GM23338 (cell line): Measurements from ENCODE around the gene FHAD1. TPM values are rescaled to one million over a fixed set of nuclear protein-coding genes. Genes with fewer than 3 reads are reported as not detected.

Experiments used
- CREB1 ChIP-seq: fragments of 250-450 bp; sonication (Bioruptor Pico); IDR thresholded peaks from 2 replicates; pipeline ENCODE4 v1.5.0; 2020; ENCODE audit warnings: low read depth, mild to moderate bottlenecking, moderate library complexity
- CTCF ChIP-seq, 2 experiments: fragments of 200-600 bp in 1 of 2; sonication (generic) in 1 of 2; conservative IDR thresholded peaks; 2 replicates each; pipeline versions ENCODE4 v1.5.1 to v1.6.1; 2016 to 2017; ENCODE audit warnings: antibody characterized with exemption in 2 of 2, low read depth in 2 of 2, mild to moderate bottlenecking in 2 of 2, moderate library complexity in 1 of 2
- EZH2 ChIP-seq: fragments of 200-600 bp; sonication (generic); IDR thresholded peaks from one replicate; pipeline ENCODE4 v1.8.0; 2017; ENCODE audit warnings: antibody characterized with exemption, mild to moderate bottlenecking, low read depth; ENCODE audit not compliant: unreplicated experiment
- EZH2phosphoT487 ChIP-seq: fragments of 200-600 bp; sonication (generic); IDR thresholded peaks from one replicate; pipeline ENCODE4 v1.8.1; 2018; ENCODE audit warnings: antibody characterized with exemption; ENCODE audit not compliant: unreplicated experiment
- JUNB ChIP-seq: IDR thresholded peaks from one replicate; pipeline ENCODE4 v1.6.1; 2016; ENCODE audit warnings: antibody characterized with exemption; ENCODE audit not compliant: unreplicated experiment
- POLR2AphosphoS5 ChIP-seq: IDR thresholded peaks from 2 replicates; pipeline ENCODE4 v1.6.1; 2016; ENCODE audit warnings: antibody characterized with exemption, low read depth
- REST ChIP-seq: IDR thresholded peaks from one replicate; pipeline ENCODE4 v1.6.1; 2018; ENCODE audit warnings: antibody characterized with exemption; ENCODE audit not compliant: unreplicated experiment
- STAT1 ChIP-seq: IDR thresholded peaks from one replicate; pipeline ENCODE4 v1.6.1; 2016; ENCODE audit warnings: antibody characterized with exemption; ENCODE audit not compliant: unreplicated experiment
- ZNF114 ChIP-seq: fragments of 250-450 bp; sonication (Bioruptor Pico); IDR thresholded peaks from 2 replicates; pipeline ENCODE4 v1.5.0; 2020; ENCODE audit warnings: mild to moderate bottlenecking, moderate library complexity
- polyA plus RNA-seq: library from polyadenylated mRNA; unstranded; fragments of >200 nt; fragmentation: Nextera tagmentation; extraction: Ambion mirVana; gene quantifications from 2 replicates; pipeline ENCODE4 v1.2.1, GENCODE V29; 2016
- total RNA-seq: library from RNA; depleted of rRNA; stranded (reverse); fragments of >200 nt; shearing (Covaris generic); gene quantifications from 2 replicates; pipeline ENCODE4 v1.2.3, GENCODE V29; 2014
- TF ChIP-seq, protein P1 (sequence below): fragments of 250-450 bp; sonication (Bioruptor Pico); IDR thresholded peaks from 2 replicates; pipeline ENCODE4 v1.5.0; 2020; ENCODE audit warnings: mild to moderate bottlenecking, moderate library complexity

Gene FHAD1
- total and polyA plus RNA-seq, 2 experiments from 2014 or later, result 1.8 to 3.3 TPM

- TF ChIP-seq, protein P1, sequence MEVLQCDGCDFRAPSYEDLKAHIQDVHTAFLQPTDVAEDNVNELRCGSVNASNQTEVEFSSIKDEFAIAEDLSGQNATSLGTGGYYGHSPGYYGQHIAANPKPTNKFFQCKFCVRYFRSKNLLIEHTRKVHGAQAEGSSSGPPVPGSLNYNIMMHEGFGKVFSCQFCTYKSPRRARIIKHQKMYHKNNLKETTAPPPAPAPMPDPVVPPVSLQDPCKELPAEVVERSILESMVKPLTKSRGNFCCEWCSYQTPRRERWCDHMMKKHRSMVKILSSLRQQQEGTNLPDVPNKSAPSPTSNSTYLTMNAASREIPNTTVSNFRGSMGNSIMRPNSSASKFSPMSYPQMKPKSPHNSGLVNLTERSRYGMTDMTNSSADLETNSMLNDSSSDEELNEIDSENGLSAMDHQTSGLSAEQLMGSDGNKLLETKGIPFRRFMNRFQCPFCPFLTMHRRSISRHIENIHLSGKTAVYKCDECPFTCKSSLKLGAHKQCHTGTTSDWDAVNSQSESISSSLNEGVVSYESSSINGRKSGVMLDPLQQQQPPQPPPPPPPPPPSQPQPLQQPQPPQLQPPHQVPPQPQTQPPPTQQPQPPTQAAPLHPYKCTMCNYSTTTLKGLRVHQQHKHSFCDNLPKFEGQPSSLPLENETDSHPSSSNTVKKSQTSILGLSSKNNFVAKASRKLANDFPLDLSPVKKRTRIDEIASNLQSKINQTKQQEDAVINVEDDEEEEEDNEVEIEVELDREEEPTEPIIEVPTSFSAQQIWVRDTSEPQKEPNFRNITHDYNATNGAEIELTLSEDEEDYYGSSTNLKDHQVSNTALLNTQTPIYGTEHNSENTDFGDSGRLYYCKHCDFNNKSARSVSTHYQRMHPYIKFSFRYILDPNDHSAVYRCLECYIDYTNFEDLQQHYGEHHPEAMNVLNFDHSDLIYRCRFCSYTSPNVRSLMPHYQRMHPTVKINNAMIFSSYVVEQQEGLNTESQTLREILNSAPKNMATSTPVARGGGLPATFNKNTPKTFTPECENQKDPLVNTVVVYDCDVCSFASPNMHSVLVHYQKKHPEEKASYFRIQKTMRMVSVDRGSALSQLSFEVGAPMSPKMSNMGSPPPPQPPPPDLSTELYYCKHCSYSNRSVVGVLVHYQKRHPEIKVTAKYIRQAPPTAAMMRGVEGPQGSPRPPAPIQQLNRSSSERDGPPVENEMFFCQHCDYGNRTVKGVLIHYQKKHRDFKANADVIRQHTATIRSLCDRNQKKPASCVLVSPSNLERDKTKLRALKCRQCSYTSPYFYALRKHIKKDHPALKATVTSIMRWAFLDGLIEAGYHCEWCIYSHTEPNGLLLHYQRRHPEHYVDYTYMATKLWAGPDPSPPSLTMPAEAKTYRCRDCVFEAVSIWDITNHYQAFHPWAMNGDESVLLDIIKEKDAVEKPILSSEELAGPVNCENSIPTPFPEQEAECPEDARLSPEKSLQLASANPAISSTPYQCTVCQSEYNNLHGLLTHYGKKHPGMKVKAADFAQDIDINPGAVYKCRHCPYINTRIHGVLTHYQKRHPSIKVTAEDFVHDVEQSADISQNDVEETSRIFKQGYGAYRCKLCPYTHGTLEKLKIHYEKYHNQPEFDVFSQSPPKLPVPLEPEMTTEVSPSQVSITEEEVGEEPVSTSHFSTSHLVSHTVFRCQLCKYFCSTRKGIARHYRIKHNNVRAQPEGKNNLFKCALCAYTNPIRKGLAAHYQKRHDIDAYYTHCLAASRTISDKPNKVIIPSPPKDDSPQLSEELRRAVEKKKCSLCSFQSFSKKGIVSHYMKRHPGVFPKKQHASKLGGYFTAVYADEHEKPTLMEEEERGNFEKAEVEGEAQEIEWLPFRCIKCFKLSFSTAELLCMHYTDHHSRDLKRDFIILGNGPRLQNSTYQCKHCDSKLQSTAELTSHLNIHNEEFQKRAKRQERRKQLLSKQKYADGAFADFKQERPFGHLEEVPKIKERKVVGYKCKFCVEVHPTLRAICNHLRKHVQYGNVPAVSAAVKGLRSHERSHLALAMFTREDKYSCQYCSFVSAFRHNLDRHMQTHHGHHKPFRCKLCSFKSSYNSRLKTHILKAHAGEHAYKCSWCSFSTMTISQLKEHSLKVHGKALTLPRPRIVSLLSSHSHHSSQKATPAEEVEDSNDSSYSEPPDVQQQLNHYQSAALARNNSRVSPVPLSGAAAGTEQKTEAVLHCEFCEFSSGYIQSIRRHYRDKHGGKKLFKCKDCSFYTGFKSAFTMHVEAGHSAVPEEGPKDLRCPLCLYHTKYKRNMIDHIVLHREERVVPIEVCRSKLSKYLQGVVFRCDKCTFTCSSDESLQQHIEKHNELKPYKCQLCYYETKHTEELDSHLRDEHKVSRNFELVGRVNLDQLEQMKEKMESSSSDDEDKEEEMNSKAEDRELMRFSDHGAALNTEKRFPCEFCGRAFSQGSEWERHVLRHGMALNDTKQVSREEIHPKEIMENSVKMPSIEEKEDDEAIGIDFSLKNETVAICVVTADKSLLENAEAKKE (CRISPR knock-in tag), result no peak
- TF ChIP-seq EZH2 (no peak), CREB1 (no peak), POLR2AphosphoS5 (no peak), EZH2phosphoT487 (no peak), CTCF (conservative IDR thresholded peaks at IDR 0.05; ENCODE audit: low read depth in 2 of 2) (no peak), STAT1 (no peak), JUNB (no peak), REST (no peak), ZNF114 (CRISPR knock-in tag) (no peak)
Observed at GRCh38 chr1:15352128-15352957, 105.3 kb downstream of the FHAD1 start (continued).
